ENCODE measurements around the gene CLPTM1L.

DNA sequence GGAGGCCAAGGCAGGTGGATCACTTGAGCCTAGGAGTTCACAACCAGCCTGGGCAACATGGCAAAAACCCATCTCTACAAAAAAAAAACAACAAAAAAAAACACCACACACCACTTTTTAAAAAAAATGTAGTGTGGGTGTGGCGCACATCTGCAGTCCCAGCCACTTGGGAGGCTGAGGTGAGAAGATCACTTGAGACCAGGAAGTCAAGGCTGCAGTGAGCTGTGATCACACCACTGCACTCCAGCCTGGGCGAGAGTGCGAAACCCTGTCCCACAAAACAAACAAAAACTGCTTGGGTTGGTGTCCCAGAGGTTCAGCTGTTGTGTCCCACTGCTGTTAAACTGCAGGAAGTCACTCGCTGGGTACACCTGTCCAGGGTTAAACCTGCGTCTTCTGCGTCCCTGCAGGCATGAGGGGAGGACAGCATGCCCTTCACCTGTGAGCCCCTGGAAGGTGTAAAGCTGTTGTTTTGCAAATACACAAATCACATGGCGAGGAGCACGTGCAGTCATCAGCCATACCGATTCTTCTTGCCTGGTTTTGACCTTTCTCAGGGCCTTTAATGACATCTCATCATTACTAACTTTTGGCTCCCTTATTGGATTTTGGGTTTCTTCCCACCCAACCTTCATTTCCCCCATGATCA lies 29.3 kb upstream of the CLPTM1L start:
- TF ChIP-seq EZH2 (IDR thresholded peaks at IDR 0.05; ENCODE audit: borderline replicate concordance, low read depth, low read length) (no peak), CHD1 (IDR thresholded peaks at IDR 0.05; ENCODE audit: low read length) (no peak), RBBP5 (IDR thresholded peaks at IDR 0.05; ENCODE audit: borderline replicate concordance, insufficient read depth, low read length, poor library complexity, severe bottlenecking) (no peak), SUPT5H (IDR thresholded peaks at IDR 0.05) (no peak), FOXJ3 (CRISPR knock-in tag; IDR thresholded peaks at IDR 0.05) (no peak), ZFP36 (IDR thresholded peaks at IDR 0.05; ENCODE audit: low read depth, low read length, partially characterized antibody) (no peak), HDAC3 (IDR thresholded peaks at IDR 0.05; ENCODE audit: borderline replicate concordance, partially characterized antibody) (no peak), ZNF24 (IDR thresholded peaks at IDR 0.05) (no peak)

All from K562 (cell line).